GM12864 (cell line): ENCODE results near the gene RAB17.
"Not testable (repeated sequence)": the region's sequence is repeated elsewhere in the genome, so short reads cannot be mapped to it uniquely, and the experiment has no call there.

Source experiments
- DNase-seq: peaks from one replicate; pipeline ENCODE4 v3.0.0-alpha.2; 2011; ENCODE audit warnings: low read depth
- H3K4me3 ChIP-seq: 2 replicates; pipeline ENCODE4 v1.5.1; 2011; ENCODE audit warnings: mild to moderate bottlenecking, low read depth, low read length, control low read depth
- TF ChIP-seq, protein P1 (sequence below): IDR thresholded peaks from 2 replicates; pipeline ENCODE4 v1.5.1; 2011; ENCODE audit warnings: low read depth, mild to moderate bottlenecking, moderate library complexity, low read length, control low read depth, inconsistent platforms; ENCODE audit errors: missing control alignments

RAB17 gene

DNA sequence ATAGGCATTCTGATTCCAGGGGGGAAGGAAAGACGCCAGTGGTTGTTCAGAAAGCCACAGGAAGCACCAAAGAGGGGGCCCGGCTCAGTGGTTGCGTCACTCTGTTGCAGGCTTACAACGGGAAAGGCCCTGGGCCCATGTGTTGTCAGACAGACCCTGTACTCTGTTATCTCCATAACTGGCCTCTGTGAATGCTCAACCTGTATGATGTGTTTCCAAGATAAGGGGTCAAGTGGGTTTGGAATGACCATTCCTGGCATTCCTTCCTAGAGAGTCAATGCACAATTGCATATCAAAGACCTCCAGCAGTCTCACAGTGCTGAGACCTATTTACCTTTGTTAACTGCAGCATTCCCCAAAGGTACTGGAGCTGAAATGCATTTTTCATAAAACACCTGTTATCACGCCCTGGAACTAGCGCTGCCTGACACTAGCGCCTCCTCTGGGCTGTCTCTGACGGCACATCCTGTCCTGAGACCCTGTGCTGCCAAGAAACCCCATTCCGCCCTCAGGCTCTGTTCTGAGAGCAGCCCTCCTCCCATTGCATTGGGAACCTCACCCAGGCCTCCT is 23.7 kb upstream of the RAB17 start:
- TF ChIP-seq, protein P1, sequence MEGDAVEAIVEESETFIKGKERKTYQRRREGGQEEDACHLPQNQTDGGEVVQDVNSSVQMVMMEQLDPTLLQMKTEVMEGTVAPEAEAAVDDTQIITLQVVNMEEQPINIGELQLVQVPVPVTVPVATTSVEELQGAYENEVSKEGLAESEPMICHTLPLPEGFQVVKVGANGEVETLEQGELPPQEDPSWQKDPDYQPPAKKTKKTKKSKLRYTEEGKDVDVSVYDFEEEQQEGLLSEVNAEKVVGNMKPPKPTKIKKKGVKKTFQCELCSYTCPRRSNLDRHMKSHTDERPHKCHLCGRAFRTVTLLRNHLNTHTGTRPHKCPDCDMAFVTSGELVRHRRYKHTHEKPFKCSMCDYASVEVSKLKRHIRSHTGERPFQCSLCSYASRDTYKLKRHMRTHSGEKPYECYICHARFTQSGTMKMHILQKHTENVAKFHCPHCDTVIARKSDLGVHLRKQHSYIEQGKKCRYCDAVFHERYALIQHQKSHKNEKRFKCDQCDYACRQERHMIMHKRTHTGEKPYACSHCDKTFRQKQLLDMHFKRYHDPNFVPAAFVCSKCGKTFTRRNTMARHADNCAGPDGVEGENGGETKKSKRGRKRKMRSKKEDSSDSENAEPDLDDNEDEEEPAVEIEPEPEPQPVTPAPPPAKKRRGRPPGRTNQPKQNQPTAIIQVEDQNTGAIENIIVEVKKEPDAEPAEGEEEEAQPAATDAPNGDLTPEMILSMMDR, result peak; percentile 12
- no peak overlapping the region for H3K4me3 ChIP-seq
- DNase-seq, result no peak

DNA sequence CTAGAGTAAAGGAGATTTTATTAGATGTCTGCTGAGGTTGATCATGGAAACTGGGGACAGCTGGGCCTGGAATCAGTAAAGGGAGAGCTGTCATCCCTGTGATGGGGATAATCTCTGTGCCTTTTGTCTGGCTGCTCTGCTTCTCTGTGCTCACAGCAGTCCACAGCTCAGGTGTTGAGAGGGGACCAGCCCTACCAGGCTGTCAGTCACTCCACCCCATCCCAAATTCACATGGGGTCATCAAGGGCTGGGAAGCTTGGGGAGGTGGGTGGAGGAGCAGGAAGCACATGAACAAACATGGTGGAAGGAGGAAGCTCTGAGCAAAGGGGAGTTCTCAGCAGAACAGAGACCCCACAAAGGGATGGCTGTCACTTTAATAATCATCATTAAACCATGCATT is 23.1 kb upstream of the RAB17 start:
- no peak for DNase-seq
- no peak overlapping the region for H3K4me3 ChIP-seq
- TF ChIP-seq, protein P1, result no peak

DNA sequence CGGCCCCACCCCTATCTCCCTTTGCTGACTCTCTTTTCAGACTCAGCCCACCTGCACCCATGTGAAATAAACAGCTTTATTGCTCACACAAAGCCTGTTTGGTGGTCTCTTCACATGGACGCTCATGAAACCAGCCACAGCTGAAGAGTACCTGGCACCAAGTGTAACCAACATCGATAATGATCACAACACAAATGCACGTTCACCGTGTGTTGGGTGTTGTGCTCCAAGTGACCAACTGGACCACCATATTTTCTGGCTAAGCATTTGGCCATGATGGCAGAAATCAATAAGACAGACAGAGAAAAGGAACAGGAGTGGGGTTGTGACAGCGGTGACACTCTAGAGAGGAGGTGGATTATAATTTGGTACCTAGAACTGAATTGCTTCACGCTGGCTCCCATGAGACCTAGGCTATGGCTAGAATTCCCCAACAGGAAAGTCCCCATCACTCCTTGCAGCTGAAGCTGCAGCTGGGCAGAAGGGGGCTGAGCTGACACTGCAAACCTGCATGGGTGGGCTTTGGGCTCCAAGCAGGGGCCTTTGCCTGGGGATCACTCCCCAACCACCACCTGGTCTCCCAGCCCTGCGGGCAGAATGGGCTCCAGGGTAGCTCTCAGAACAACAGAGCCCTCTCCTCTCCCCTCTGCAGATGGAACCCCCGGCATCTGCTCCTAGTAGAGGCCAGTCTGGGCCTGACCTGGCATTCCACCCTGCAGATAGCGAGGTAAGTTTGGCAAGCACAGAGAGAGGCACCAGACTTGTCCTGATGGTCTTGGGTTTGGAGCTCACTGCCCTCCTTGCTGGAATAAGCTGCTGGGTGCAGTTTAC is 22.2 kb upstream of the RAB17 start:
- H3K4me3 ChIP-seq, result no peak overlapping the region
- DNase-seq, result no peak
- TF ChIP-seq, protein P1, result no peak

DNA sequence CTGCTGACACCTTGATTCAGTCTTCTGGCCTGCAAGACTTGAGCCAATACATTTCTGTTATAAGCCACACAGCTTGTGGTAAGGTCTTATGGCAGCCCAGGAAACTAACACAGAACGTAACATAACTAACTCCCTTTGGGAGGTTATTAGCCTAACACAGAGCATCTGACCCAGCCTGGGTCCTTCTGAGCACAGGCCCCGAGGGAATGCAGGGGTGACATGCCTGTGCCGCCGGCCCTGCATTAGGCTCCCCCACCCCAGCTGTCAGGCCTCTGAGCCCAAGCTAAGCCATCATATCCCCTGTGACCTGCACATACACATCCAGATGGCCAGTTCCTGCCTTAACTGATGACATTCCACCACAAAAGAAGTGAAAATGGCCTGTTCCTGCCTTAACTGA is 16.0 kb upstream of the RAB17 start:
- DNase-seq, result not testable (repeated sequence)

DNA sequence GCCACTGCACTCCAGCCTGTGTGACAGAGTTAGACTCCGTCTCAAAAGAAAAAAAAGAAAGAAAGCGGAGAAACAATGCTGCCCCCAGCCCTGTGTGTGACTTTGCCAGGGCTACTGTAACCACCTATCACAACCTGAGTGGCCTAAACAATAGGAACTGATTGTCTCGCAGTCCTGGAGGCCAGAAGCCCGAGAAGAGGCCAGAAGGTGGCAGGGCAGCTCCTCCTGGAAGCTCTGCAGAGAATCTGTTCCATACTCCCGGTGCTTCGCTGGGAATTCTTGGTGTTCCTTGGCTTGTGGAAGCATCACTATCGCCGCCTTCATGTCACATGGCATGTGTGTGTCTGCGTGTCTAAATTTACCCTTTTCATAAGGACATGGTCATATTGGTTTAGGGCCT is 14.4 kb upstream of the RAB17 start:
- TF ChIP-seq, protein P1, result peak; percentile 12
- no peak for DNase-seq
- H3K4me3 ChIP-seq, result no peak overlapping the region

More for the DNA sequence above, 16.0 kb upstream of the RAB17 start:
- not testable (repeated sequence) for H3K4me3 ChIP-seq

DNA sequence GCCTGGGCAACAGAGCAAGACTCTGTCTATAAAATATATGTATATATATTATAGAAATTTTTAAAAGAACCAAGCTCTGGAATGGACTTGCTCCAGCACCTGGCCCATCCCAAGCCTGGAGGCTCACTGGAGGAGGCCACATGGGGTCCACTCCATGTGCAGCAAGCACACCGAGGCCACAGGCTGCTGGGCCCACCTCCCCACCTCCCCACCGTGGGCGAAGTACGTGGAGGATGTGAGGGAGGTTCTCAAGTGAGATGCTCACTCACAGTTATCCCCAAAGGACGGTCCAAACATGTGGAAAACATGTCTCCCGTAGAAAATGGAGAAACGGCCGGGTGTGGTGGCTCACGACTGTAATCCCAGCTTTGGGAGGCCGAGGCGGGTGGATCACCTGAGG is 13.9 kb upstream of the RAB17 start:
- H3K4me3 ChIP-seq, result no peak overlapping the region
- TF ChIP-seq, protein P1, result no peak

DNA sequence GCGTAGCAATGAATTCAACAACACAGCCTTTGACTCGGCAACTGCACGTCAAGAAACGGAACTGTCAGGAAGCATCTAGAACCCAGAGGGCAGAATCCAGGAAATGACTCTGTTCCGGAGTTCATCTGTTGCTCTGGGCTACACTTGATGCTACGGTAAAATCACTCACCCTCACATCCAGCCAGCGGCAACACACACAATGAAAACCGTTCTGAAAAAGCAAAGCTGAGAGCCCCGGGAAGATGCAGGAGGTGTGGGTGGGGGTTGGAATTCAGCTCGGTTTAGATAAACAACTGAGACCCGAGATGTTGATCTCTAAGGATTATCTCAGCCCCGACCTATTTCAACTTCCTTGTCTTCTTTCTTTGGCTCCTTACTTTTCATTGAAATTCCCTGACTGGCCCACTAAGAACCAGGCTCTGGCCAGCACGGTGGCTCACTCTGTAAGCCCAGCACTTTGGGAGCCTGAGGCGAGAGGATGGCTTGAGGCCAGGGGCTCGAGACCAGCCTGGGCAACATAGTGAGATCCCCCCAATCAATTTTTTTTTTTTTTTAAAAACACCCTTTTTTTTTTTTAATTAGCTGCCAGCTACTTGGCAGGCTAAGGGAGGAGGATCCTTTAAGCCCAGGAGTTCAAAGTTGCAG is 13.3 kb upstream of the RAB17 start:
- H3K4me3 ChIP-seq, result no peak overlapping the region
- DNase-seq, result no peak
- TF ChIP-seq, protein P1, result no peak

More for the DNA sequence above, 13.9 kb upstream of the RAB17 start:
- DNase-seq, result no peak
